NCI-H524 treated with DMSO at 0.1 percent for 48 hours (cell line): Measurements from ENCODE around the gene GPC6.

Experiments
- DNase-seq: peaks from one replicate; lab custom pipeline; 2025; lab: John Stamatoyannopoulos, UW

Gene GPC6

DNA sequence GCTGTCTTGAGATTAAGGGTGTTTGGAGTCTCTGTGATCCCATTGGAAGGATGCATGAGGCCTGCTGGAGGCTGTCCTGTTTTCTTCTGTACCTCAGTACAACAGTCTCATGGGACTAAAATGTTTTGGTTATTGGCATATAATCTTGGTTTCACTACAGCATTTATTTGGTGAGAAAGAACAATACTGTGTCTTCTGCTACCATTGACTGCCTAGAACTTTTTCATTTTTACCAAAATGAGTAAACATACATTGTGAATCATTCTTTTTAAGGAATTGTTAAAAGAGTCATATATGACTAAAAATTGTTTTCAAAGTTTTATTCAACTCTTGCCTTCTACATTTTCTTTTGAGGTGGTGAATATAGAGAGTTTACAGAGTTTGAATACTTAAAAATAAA is 459.8 kb downstream of the GPC6 start:
- DNase-seq = no peak

DNA sequence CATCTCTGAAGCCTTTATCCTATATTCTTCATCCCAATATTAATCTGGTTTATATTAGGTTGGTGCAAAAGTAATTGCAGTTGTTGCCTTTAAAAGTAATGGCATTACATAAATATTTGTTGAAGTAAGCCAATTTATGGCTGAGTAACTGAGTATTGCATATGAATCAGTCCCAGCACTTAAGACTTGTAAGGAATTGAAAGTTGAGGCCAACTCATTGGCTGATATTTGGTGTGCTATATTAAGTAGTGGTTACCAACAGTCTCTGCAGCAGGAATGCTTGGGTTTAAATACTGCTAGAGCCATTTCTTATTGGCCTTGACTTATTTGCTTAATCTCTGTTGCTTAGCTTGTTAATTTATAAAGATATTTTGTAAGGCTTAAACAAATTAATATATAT is 460.7 kb downstream of the GPC6 start:
- DNase-seq = no peak

DNA sequence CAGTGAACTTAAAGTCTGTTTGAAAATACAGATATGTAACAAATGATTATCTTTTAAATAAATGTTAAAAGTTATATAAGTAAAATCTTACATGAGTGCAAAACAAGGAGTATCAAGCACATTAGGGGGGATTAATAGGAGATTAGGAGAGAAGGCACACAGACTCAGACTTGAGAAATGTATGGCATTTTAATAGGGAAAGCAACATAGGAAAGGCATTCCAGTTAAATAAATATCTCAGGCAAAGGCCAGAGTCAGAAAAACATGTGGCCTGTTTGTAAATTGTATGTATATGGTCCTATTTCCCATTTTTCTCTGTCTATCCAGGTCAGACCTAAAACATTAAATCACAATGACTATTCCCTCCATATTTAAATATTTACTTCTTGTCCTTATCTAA is 462.7 kb downstream of the GPC6 start:
- peak; percentile 15 for DNase-seq

- DNase-seq = no peak
These were observed 463.5 kb downstream of the GPC6 start for GRCh38 chr13:93690139-93690538.

DNA sequence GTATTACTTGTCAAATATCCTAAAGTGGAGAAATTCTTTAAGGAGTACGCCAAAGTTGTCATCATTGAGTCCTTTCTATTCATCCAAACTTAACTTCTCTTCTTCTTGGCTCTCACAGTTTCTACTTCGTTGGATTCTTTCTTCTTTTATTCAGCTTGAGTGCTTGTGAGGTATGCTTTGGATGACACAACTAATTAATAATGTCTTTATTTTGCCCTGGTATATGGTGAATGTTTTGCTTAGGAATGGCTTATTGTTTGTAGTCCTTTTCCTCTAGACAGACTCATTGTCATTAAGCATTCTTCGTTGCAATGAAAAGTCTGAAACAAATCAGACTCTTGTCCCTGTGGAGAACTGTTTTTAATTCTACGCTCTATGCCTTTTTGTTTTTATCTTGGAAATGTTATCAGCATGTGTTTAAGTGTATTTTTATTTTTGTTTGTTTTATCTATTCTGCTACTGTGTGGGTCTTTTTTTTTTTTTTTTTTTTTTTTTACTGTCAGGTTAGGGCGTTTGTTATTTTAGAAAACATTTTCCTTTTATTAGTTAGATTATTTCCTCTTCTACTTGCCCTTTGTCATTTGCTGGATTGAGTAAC is 471.5 kb downstream of the GPC6 start:
- no peak for DNase-seq

DNA sequence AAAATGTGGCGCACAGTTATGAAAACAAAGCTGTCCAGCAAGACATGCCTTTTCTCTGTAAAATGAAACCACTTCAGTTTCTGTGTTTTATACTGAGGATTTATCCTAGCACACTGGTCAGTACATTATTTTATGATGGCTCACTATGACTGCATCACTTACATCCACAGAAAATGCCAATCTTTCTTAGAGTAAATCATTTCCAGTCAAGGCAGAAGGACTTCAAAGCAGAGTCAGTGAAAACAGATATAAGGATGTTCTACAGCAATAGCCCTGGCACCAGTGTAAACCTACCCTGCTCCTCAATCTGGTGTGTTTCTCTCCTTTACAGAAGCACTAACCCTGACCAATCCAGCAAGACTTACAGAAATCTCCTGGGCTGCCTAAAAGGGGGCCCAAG is 473.5 kb downstream of the GPC6 start:
- no peak for DNase-seq

- no peak for DNase-seq
These were observed 481.9 kb downstream of the GPC6 start for GRCh38 chr13:93708308-93709075.

DNA sequence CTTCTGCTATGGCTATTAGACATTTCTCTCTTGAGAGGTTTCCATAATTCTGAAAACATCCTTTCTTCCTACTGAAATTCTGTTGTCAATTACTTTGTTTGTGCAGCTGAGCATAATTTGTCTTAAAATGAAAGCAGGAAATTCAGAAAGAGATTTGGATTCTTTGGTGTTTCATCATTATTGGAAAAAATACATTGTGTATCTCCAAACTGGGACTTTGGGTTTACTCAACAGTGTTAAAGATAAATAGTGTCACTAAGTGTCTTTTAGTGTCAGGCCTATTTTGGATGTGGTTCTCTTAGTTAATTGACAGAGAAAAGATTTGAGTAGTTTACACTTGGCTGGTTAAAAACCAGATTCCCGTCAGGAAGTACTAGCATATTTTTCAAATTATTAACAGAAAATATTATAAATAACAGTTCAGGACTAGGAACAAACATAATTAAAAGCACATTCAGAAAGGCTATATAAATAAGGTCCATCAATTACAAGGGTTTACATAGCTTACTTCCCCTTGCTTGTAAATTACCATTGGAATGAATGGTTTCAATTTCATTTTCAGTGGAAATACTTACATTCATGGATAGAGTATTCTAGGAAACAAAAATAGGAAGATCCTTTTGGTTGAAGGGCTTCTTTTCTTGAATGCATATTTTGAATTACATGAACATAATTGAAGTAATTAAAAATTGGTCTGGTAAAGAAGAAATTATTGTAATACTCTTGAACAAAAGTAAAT is 483.1 kb downstream of the GPC6 start:
- no peak for DNase-seq

GRCh38 chr13:93714171-93714570 is 487.6 kb downstream of the GPC6 start:
- DNase-seq = no peak

DNA sequence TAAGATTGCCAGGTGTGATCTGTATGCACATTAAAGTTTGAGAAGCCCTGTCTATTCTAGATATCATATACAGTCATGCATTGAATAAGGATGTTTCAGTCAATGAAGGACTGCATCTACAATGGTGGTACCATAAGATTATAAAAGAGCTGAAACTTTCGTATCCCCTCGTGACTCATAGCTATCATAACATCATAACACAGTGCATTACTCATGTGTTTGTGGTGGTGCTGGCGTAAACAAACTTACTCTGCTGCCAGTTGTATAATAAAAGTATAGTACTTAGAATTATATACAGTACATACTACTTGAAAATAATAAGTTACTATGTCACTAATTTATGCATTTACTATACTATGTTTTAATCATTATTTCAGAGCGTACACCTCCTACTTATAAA is 489.3 kb downstream of the GPC6 start:
- no peak for DNase-seq

GRCh38 chr13:93716623-93717022 is 490.0 kb downstream of the GPC6 start:
- no peak for DNase-seq

DNA sequence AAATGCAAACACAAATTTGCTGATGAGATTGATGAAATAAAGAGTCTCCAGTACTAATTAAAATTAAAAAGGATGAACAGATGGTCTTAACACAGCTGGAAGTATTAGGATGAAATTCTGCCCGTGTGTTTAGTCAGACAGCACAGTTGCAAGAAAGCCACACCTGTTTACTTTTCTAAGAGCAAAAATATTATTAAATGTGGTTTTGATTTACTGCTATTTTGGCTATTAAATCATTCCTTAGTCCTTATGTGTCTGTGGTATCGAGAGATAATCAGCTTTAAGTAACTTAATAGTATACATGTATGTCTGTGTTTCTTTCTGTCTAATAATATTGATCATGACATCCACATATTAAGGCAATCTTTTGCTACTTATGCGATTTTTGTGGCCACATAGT is 494.9 kb downstream of the GPC6 start:
- DNase-seq = peak; percentile 70

DNA sequence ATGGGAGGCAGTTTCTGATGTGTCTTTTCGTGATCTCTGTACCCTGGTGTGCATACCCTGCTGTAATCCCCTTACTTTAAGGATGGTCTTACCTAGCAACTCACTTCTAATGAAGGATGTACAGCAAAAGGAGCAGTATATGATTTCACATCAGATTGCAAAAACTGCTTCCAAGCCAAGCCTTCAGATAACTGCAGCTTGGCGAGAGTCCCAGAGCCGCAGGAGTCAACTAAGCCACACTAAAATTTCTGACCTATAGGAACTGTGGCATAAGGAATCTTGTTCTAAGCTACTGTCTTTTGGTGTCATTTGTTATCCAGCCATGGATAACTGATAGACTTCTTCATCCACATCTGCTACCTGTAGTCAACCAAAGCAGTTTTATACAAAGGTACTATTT is 496.7 kb downstream of the GPC6 start:
- no peak for DNase-seq

DNA sequence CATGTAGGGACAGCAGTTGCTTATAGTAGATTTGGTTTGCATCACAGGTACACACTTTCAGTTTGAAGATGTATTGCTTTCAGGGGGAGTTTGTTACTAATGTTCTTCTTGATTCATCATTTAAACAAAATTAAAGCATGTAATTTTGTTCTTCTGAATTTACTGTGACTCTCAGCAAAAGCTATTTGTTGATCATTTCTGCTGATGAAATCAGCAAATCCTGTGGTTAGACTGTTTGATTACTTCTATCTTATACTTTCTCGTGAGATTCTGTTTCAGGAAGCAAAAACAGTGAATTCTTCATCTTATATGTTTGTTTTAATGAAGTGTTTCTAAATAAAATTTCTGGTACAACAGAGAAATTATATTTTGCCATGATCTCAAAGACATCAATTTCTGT is 497.6 kb downstream of the GPC6 start:
- DNase-seq = no peak

DNA sequence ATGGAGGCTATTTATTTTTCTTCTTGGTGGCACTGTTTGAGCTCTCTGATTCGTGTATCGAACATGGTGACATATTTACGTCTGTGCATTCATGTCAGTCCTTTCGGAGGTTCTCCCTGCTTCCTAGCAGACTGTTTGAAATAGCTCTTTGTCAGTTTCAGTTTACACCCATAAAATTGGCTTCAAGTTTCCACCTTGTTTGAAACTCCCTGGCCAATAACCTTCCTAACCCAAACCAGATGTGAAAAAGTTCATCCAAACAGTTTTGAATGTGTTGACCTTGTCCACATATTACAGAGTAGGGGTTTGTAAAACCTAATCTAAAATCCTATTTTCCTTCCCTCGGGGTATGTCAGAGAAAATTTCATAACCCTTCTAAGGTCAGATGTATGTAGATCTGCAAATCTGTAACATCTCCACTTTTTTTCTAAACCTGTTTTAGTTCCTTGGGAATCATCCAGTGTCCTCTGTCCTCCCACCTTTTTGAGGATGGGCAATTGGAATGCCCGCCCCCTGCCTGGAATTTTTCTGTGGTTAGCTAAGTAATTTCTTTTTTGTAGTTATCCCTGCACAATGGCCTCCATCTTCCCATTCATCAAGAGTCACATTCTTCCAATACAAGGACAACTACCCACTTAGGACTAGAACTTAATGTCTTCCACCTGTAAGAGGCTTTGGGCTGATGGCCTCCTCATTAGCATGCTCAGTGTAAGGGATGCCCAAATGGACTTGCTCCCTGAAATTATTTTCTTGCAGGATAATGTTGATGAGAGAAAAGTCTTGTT is 499.8 kb downstream of the GPC6 start:
- no peak for DNase-seq

- DNase-seq = no peak
These were observed 500.9 kb downstream of the GPC6 start for GRCh38 chr13:93727211-93728141.

- no peak for DNase-seq
These were observed 502.8 kb downstream of the GPC6 start for GRCh38 chr13:93729383-93729782.

DNA sequence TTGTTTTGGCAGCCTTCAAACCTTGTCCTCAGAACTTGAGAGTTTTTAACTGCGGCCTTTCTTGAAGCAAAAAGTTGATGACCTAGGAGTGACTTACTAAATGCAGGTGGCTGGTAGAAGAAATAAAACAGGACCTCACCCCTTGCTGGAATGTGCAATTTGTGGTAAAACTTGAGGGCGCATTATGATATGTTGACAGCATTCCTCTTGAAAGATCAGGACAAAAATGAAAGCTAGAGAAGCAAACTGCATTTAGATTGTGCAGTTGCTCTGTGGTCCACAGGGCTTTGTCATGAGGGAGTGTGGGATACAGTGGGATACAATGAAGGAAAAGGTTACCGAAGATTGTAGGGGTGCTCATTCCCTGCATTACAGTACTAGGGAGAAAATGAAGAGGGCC is 504.2 kb downstream of the GPC6 start:
- no peak for DNase-seq

DNA sequence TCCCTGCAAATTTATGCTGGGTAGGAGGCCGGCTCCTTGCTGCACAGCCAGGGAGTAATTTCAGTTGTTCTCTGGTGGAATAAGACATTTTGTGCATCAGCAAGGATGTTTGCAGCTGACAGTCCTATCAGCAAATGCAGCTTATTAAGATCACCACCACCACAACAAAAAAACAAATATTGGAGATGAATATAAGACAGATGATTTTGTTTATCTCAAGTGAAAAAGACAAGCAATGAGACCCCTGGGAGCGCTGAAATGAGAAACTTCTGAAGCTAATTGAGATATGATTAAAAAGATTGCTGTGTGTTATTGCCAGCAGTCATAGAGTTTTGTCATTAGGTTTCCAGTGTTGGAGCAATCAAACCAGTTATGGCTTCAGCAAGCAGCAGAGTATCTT is 505.6 kb downstream of the GPC6 start:
- no peak for DNase-seq

GRCh38 chr13:93736081-93736480 is 509.5 kb downstream of the GPC6 start:
- DNase-seq = no peak

GRCh38 chr13:93736909-93737308 is 510.3 kb downstream of the GPC6 start:
- no peak for DNase-seq
